Activated CD8-positive, alpha-beta memory T cell treated with anti-CD3 and anti-CD28 coated beads for 1 hour (primary cell): Measurements from ENCODE around the gene TFF1.

ENCODE experiments used
- DNase-seq, 2 donors: peaks; one replicate each; pipeline ENCODE4 v3.0.0-alpha.2; 2020; ENCODE audit warnings: low read depth in 1 of 2; ENCODE audit errors: extremely low read depth in 1 of 2

The TFF1 gene

DNA sequence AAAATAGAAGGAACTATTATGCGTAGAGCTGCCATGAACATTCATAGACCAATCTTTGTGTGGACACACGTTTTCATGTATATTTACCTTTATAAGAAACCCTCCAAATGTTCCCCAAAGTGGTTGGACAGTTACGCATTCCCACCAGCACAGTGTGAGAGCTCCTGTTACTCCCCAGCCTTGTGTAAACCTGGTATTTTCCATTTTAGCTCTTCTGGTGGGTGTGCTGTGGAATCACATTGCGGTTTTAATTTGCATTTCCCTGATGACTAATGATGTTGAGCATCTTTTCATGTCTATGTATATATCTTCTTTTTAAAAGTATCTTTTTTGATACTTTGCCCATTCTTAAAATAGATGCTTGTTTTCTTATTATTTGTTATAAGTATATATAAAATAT is 34.2 kb upstream of the TFF1 start:
- no peak for DNase-seq

DNA sequence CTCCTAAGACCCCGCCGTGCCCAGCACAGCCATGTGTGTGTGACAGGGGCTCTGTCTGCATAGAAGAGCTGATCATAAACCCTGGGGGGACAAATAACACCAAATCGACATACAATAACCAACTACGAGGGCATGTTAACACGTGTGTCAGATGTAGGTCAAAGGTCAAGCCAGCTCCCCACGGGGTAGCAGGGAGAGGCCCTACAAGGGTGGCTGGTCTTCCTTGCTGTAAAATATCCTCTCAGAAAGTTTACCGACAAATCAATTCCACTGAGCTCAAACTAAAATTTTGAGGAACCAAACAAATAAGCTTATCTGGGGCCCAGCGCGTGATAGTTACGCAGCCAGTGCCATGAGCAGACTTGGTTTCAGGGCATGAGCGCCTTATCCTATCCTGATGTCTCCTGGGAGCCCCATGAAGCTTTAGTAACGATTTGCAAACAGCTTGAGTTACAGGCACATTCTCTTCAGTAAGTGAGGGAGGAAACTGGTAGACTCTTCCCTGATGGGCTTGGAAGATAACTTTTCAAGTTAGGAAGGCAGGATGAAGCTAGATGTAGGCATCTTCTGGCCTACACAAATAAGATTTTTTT is 32.2 kb upstream of the TFF1 start:
- DNase-seq = no peak

DNA sequence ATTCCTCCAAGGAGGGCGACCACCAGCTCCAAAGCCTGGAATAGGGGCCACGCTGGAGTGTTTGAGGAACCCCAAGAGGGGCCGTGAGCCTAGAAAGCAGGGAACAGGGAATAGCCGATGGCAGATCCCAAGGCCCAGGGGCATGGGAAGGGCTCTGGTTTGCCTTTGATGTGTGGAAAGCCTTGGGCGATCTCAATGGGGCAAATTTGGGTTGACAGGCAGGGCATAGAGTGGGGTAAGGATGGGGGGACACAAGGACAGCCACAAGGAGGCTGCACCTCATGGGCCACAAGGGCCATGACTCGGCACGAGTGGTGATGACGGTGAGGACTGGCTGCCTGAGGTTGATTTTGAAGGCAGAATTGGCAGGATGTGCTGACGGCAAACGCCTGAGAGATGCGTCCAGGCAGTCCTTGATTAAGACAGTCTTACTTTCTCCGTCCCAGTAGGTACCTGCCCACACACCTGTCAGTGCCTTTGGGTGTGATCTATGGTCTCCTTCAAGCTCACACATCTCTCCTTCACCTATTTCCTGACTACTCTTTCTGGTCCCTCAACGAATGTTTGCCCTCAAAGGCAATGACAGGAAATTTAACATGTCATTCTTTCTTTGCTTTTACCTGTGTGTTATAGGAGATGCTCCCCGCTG is 31.5 kb upstream of the TFF1 start:
- no peak for DNase-seq

DNA sequence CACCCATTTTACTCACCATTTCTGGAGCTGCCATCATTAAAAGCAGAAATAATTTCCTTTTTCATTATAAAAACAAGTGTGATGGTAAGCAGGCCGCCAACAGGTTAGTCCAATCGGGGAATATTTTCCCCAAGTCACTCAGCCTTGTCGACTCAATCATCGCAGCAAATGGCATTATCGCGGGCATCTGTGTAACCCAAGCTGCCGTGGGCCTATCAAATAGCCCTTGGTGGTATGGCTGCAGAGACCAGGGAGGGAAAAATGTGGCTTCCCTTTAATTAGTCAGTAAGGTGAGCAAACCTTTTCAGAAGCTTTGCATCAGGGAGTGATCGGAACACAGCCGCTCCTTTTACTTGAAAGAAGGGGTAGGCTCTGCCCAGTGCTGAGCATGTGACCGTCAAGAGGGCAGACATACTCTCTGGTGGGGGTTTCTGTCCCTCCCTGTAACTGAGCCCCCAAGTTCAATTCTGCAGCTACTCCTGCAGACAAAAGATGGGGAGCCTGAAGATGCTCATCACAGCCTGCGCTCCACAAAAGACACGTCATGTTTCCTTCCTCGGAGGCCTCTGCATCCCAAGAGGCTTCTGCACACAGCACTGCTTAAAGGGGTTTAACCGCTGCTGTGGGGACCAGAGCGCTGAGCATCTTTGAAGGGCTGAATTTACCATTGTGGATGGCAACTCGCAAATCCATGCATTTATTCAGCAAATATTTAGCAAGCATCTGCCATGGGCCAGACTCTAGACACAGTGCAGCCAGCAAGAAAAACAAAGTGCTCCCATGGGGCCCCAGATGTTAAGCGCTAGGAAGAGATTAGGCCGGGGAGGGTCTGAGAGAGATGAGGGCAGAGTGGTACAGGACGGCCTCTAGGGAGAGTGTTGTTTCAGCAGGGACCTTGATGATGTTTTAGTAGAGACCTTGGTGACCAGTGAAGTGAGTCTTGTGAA is 30.7 kb upstream of the TFF1 start:
- DNase-seq = no peak

DNA sequence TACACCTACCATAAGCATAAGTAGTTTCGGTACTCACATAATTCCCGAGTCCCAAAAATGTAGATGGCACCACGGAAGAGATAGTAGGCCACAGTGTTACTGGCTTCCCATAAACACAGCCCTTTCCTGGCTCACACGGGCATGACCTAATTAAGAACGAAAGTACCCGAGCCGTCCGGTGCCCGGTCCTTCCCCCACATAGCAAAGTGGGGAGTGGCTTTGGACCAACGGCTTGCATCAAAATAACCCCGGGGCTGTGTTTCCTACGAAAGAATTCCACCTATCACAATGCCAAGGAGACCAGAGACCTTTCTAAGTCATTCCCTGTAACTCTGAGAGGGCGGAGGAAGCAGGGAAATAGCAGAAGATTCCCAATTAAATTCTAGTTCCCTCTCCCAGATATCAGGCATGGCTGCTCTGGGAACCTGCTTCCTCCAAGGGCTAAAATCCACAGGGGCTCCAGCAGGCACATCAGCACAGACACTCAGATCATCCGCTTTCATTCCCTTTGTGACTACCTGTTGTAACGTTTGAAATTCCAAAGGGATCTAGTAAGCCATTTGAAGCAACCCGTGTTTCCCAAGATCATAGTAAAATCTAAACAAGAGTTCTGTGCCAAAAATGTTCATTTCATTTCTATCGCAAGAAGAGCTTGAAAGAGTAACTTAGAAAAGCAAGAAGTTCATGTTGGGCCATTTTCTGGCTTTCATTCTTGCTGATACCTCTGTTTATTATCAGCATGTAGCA is 29.7 kb upstream of the TFF1 start, which contains the start of gene TMPRSS3:
Gene TMPRSS3 (minus strand): TSS at position 148 of the 747 bp plus-strand sequence. CDS start 635 bp downstream, outside the sequence.
- no peak for DNase-seq

DNA sequence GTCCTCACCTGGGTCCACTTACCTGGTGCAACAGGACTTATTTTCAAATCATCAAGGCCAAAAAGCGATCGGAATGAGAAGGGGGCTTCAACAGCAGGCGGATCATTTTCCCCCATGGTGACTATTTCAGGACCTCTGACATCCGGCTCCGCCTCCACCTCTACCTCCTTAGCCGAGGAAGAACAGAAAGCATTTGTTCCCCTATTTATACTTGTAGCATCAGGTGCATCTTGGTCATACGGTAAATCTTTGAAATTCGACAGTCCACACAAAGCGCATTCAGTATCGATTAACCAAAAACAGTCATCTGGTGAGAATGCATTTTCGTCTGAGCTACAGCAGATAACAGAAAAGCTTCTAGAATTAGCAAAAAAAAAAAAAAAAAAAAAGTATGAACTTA is 29.0 kb upstream of the TFF1 start:
- no peak for DNase-seq

DNA sequence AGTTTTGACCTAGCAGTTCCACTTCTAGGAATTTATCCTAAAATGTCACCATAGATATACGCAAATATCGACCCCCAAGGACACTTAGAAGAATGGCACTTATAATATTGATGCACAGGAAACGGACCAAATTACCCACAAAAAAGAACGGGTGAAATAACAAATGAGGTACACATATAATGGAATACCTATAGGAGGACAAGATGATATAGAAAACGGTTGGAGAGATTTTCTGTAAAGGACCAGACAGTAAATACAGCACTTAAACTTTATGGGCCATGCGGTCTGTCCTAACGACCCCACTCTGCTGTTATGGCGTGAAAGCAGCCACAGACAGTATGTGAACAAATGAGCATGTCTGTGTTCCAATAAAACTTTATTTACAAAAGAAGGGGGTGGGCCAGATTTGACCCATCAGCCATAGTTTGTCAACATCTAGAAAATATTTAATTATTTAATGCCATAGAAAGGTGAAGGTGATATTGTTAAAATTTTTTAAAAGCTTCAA is 27.2 kb upstream of the TFF1 start:
- DNase-seq = no peak

DNA sequence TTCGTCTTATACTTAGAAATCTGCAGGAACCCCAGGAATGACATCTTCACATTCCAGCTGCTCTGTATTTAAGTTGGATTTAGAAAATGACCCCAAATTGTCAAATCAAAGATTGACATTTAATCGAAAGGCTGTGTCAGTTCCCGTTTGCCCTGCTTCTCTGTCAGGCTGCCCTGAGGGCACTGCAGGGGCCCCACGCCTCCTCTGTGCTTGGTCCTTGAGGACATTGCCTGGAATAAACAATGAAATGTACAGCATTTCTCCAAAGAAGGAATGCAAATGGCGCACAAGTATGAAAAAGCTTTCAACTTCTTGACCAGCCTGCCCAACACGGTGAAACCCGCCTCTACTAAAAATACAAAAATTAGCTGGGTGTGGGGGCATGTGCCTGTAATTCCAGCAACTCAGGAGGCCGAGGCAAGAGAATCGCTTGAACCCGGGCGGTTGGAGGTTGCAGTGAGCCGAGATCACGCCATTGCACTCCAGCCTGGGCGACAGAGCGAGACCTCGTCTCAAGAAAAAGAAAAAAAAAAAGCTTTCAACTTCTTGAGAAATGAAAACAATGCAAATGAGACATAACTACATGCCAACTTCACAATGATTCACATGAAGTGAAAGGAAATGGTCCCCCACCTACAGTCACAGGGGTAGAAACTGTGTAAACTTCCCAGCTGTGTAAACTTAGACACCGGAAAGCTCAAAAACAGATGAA is 26.6 kb upstream of the TFF1 start:
- DNase-seq = no peak

DNA sequence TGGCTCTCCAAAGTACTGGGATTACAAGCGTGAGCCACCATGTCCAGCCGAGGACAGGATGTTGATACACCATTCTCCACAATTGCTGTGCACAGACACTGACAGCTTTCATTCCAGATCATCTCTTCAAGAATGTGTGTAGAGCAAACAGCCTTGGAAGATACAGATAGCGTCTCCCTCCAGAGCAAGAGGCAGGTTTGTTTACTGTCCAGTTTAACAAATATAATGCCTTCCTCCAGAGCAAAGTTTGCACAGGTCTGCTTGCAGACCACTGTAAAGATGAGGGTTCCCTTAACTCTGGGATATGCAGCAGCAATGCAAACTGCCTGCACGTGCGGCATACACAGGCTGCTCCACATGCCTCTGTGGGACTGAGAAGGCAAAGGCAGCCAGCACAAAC is 25.0 kb upstream of the TFF1 start:
- DNase-seq = no peak

DNA sequence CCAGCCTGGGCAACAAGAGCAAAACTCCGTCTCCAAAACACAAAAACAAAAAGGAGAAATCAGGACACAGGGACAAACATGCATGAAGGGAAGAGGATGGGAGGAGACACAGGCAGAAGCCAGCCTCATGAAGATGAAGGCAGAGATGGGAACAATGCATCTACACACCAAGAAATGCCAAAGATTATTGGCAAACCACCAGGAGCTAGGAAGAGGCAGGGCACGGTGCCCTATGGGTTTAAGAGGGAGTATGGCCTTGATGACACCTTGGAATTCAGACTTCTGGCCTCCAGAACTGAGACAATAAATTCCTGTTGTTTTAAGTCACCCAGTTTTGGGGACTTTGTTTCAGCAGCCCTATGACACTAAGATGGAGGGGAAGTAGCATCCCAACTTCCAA is 24.4 kb upstream of the TFF1 start:
- DNase-seq = no peak

DNA sequence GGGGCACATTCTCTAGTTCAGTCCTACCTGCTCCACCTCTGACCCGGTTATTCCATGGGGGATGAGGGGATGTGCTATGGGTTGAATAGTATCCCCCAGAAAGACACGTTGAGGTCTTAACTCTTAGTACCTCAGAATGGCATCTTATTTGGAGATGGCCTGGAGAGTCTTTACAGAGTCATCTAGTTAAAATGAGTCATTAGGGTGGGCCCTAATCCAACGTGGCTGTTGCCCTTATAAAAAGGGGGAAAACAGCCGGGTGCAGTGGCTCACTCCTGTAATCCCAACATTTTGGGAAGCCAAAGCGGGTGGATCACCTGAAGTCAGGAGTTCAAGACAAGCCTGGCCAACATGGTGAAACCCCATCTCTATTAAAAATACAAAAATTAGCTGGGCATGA is 23.9 kb upstream of the TFF1 start:
- DNase-seq = no peak

DNA sequence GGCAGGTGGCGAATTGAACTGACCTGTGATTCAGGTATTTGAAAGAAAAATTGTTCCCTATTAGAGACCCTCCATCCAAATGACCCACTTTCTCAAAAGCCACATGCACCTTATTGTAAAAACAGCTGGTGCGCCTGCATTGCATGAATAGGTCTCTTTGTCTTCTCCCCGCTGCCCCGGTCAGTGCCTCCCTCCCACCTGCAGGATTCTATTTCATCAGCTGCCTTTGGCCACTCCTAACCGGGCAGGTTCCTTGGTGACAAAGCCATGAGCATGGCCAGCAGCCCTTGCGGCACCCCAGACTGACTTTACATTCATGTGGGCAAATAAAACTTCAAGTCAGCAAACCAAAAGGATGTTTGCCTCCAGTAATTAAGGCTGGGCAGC is 23.1 kb upstream of the TFF1 start:
- DNase-seq = no peak

DNA sequence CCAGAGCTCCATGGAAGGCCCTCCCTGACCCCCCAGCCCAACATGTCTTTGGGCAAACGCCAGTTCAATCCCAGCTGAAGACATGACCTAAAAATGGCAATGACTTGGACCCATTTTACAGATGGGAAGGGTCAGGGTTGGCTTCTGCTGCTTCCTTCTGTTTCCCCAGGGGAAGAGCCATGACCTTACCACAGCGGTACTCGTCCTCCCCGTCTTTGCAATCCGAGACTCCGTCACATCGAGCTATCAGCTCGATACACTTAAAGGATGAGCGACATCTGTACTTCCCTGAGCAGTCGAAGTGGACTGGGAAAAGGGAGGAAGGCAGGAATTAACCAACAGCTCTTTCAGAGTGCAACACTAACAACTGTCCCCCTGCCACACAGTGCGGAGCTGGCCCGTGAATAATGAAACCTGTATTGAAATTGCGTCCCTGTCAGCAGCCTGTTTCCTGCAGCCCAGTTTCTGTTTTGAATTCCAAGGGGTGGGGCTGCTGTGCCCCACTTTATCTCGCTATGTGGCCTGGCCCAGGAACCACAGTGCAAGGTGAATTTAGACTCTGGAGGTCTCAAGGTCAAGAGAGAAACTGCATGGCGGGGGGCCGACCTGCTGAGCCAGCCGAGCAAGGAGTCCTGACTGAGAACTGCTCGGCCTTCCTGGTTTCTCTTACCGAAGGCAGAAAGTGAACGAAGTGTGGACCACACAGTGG is 22.6 kb upstream of the TFF1 start:
- DNase-seq = no peak

DNA sequence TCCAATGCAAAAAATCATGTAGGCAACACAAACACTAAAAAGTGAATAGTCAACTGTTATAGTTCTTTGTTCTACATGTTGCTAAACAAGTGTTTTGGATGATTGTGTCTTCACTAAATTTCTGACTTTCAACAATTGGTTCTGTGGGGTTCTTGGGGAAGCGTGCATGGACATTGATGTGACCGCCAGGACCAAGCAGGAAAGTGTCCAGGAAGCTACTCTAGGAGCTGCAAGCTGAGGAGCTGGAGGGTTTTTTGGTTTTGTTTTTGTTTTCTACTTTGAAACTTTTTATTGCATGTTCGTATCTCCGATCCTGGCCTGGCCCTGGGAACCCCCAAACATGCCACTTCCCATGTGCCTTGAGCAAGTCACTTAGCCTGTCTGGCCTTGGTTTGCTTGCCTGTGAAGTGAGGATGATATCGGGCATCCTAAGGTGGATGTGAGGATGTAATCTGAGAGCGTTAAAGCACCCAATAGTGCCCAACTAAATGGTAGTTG is 21.6 kb upstream of the TFF1 start:
- DNase-seq = no peak

DNA sequence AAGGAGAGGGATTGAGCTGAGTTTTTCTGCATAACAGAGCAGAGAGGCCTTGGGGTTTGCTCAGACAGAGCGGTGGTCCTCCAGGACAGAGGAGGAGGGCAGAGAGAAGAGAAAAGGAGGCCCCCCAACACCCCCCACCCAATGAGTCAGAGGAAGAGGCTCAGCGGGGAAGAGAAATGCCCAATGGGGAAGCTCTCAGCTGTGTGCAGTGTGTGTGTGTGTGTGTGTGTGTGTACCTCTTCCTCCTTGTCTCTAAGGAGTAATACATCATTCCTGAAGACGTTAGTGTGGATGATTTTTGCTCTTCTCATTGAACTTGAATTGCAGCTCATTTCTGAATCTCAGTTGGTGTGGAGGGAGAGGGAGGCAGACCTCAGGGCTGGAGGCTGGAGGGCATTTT is 20.8 kb upstream of the TFF1 start:
- no peak for DNase-seq

DNA sequence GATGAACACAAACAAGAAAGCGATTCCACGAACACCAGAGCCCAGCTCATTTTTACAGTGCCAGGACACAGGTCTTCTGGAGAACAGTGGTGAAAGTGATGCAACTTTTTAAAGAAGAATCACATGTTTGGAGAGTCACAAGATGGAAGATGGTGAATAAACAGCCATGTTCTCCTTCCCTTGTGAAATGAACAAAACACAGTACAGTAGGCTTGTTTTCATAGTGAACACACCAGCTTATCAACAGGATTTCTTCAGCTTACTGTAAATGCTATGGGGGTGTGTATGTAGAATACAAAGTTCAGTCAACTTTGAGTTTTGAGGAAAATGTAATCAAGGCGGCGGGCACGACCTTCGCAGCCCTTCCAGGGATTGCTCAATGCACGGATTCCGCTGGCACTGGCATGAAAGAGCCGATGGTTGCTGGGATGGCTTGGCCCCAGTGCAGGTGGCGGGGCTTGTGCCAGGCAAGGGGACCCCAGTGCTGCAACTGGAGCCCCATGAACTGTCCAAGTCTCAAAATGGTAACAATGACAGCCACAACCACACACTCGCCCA is 19.8 kb upstream of the TFF1 start:
- no peak for DNase-seq

DNA sequence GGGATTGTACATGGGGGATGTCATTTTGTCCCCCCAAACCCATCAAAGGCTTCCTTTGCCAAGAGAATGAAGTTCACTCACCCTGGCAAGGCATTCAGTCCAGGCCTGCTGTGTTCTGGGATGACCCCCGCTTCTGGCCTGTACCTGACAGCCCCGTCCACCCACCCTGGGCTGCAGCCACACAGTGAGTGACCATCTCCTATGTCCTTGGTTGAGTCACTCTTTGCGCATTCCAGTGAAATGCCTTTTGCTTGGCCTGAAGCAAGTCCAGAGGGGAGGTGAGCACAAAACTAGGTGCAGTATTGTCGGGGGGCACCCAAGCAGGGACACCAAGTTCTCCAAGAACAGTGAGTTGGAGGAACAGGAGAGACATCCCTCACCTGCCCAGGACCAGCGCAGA is 19.3 kb upstream of the TFF1 start:
- DNase-seq = no peak

DNA sequence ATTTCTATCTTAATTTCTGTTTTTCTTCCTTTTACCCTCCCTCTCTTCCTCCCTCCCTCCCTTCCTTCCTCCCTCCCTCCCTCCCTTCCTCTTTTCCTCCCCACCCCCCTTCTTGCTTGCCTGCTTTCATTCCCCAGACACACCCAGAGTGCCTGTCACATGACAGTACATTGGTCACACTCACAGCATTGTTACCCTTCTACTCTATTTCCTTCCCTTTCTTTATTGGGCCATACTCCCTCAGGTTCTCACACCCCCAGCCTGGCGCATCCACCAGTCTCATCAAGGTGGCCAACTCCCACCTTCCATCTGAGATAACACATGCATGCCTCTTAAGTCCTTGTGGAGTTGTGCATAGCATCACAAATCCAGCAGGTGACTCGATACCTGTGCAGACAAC is 18.7 kb upstream of the TFF1 start:
- DNase-seq = no peak
